OCI-LY7 (cell line): ENCODE data around the gene STAT5A. TPM values are rescaled to one million over a fixed set of nuclear protein-coding genes. Genes with fewer than 3 reads are reported as not detected.
"Not testable (repeated sequence)": the region's sequence is repeated elsewhere in the genome, so short reads cannot be mapped to it uniquely, and the experiment has no call there.

Source experiments
- BruUV-seq: library from RNA; stranded (reverse); fragments of 400-500 nt; replicated peaks from 2 replicates; lab custom pipeline; 2021; lab: Mats Ljungman, UMichigan
- CTCF ChIA-PET: fragments of 300-600 bp; sonication (Branson Sonifier 250); formaldehyde crosslinking; loops from one replicate; lab custom pipeline; 2022; ENCODE audit warnings: antibody characterized with exemption; ENCODE audit not compliant: unreplicated experiment; lab: Charles Lee
- POLR2A ChIA-PET: fragments of 300-600 bp; sonication (Branson Sonifier 250); formaldehyde crosslinking; loops from one replicate; lab custom pipeline; 2022; ENCODE audit warnings: antibody characterized with exemption; lab: Charles Lee
- DNase-seq: peaks from one replicate; pipeline ENCODE4 v3.0.0-alpha.2; 2015; ENCODE audit warnings: low spot score
- H2AFZ ChIP-seq: fragments of 200-600 bp; sonication (generic), shearing (Covaris generic); 2 replicates; pipeline ENCODE4 v1.6.1; 2014; ENCODE audit warnings: mild to moderate bottlenecking, antibody characterized with exemption, low read length, moderate library complexity
- H3K27ac ChIP-seq: fragments of 200-600 bp; sonication (generic); 2 replicates; pipeline ENCODE4 v1.5.1; 2014; ENCODE audit warnings: mixed run types, low read depth, mild to moderate bottlenecking, moderate library complexity, low read length, inconsistent platforms; ENCODE audit not compliant: poor library complexity, severe bottlenecking
- H3K36me3 ChIP-seq: fragments of 200-600 bp; sonication (generic); 2 replicates; pipeline ENCODE4 v1.6.1; 2014; ENCODE audit warnings: mild to moderate bottlenecking, antibody characterized with exemption, low read length, moderate library complexity, mixed read lengths; ENCODE audit not compliant: insufficient read depth
- H3K4me1 ChIP-seq: fragments of 200-600 bp; sonication (generic); 2 replicates; pipeline ENCODE4 v1.5.1; 2014; ENCODE audit warnings: mild to moderate bottlenecking, low read length; ENCODE audit not compliant: insufficient read depth, poor library complexity, severe bottlenecking
- H3K4me2 ChIP-seq: fragments of 200-600 bp; sonication (generic); 2 replicates; pipeline ENCODE4 v1.6.1; 2014; ENCODE audit warnings: mild to moderate bottlenecking, low read length
- H3K4me3 ChIP-seq: fragments of 200-600 bp; sonication (generic); 2 replicates; pipeline ENCODE4 v1.5.1; 2014; ENCODE audit warnings: mild to moderate bottlenecking, low read depth, low read length; ENCODE audit not compliant: poor library complexity, severe bottlenecking
- H3K79me2 ChIP-seq: fragments of 200-600 bp; sonication (generic); 2 replicates; pipeline ENCODE4 v1.6.1; 2016; ENCODE audit warnings: low read depth, mild to moderate bottlenecking, low read length, moderate library complexity, mixed read lengths; ENCODE audit not compliant: insufficient read depth
- H3K9me2 ChIP-seq: fragments of 200-600 bp; sonication (generic); 2 replicates; pipeline ENCODE4 v1.6.1; 2016; ENCODE audit warnings: mild to moderate bottlenecking, low read length, mixed read lengths; ENCODE audit not compliant: insufficient read depth
- H3K9me3 ChIP-seq: fragments of 200-600 bp; sonication (generic); 2 replicates; pipeline ENCODE4 v1.6.1; 2014; ENCODE audit warnings: mild to moderate bottlenecking, mixed run types, low read length, mixed read lengths
- H4K20me1 ChIP-seq: fragments of 200-600 bp; sonication (generic); 2 replicates; pipeline ENCODE4 v1.6.1; 2014; ENCODE audit warnings: mild to moderate bottlenecking, antibody characterized with exemption, low read length, moderate library complexity, mixed read lengths; ENCODE audit not compliant: insufficient read depth
- EZH2phosphoT487 ChIP-seq: fragments of 200-600 bp; sonication (generic); IDR thresholded peaks from 2 replicates; pipeline ENCODE4 v1.6.1; 2018; ENCODE audit warnings: low read depth, borderline replicate concordance, mild to moderate bottlenecking, mixed run types, antibody characterized with exemption, low read length, moderate library complexity, mixed read lengths
- intact Hi-C: fragments of 100-400 bp; cut with micrococcal nuclease; formaldehyde crosslinking; loops from one replicate; pipeline ENCODE4 v1.10.0; 2022; ENCODE audit not compliant: unreplicated experiment
- total RNA-seq, 2 experiments: library from RNA; depleted of rRNA in 1 of 2; stranded (reverse); fragments of >200 nt in 1 of 2; shearing (Covaris generic) in 1 of 2; gene quantifications; 2 replicates each; pipeline ENCODE4 v1.2.3, GENCODE V29; 2014 to 2022
- TF ChIP-seq, protein P1 (sequence below): fragments of 200-600 bp; sonication (generic); conservative IDR thresholded peaks from 2 replicates; pipeline ENCODE4 v1.5.1; 2014; ENCODE audit warnings: mild to moderate bottlenecking, antibody characterized with exemption, low read length, moderate library complexity, mixed read lengths

Gene STAT5A
- total RNA-seq, 2 experiments from 2014 or later: 1.9 to 7.9 TPM

- H2AFZ ChIP-seq: no peak overlapping the region
- H3K4me2 ChIP-seq: no peak overlapping the region
- no peaks in the 10 kb centered on the region for H3K9me2 ChIP-seq
- no peaks in the 10 kb centered on the region for H3K36me3 ChIP-seq
- H3K4me1 ChIP-seq: no peaks in the 10 kb centered on the region
- H3K27ac ChIP-seq: no peak overlapping the region
- H3K4me3 ChIP-seq: no peak overlapping the region
- no peak for DNase-seq
- ChIA-PET POLR2A (no interaction called here), CTCF (no interaction called here)
- no TSS peak for BruUV-seq
- H3K79me2 ChIP-seq: no peaks in the 10 kb centered on the region
- H3K9me3 ChIP-seq: no peaks in the 10 kb centered on the region
- H4K20me1 ChIP-seq: no peaks in the 10 kb centered on the region
- no peak for TF ChIP-seq EZH2phosphoT487
- TF ChIP-seq, protein P1, sequence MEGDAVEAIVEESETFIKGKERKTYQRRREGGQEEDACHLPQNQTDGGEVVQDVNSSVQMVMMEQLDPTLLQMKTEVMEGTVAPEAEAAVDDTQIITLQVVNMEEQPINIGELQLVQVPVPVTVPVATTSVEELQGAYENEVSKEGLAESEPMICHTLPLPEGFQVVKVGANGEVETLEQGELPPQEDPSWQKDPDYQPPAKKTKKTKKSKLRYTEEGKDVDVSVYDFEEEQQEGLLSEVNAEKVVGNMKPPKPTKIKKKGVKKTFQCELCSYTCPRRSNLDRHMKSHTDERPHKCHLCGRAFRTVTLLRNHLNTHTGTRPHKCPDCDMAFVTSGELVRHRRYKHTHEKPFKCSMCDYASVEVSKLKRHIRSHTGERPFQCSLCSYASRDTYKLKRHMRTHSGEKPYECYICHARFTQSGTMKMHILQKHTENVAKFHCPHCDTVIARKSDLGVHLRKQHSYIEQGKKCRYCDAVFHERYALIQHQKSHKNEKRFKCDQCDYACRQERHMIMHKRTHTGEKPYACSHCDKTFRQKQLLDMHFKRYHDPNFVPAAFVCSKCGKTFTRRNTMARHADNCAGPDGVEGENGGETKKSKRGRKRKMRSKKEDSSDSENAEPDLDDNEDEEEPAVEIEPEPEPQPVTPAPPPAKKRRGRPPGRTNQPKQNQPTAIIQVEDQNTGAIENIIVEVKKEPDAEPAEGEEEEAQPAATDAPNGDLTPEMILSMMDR: no peak
- intact Hi-C loops: no loop called here
These were observed 46.4 kb upstream of the STAT5A start for GRCh38 chr17:42241871-42242270.

GRCh38 chr17:42243493-42243982 lies 44.8 kb upstream of the STAT5A start:
- Histone ChIP-seq H3K4me2 (no peak overlapping the region), H4K20me1 (no peaks in the 10 kb centered on the region), H3K4me1 (peaks cover 6% of the 10 kb centered on the region), H3K9me2 (no peaks in the 10 kb centered on the region), H2AFZ (no peak overlapping the region), H3K36me3 (0 out of 2 replicates have a peak, but pooled peaks cover 3% of the 10 kb centered on the region), H3K9me3 (no peaks in the 10 kb centered on the region; the same call in 1 of the 2 replicates), H3K4me3 (no peak overlapping the region), H3K27ac (no peak overlapping the region), H3K79me2 (peaks cover 10% of the 10 kb centered on the region; the same call in 1 of the 2 replicates)
- intact Hi-C loops: no loop called here
- DNase-seq: no peak
- BruUV-seq: no TSS peak
- TF ChIP-seq, protein P1: no peak
- no peak for TF ChIP-seq EZH2phosphoT487
- ChIA-PET CTCF (no interaction called here), POLR2A (no interaction called here)

- H2AFZ ChIP-seq, H3K4me3 ChIP-seq, H3K9me3 ChIP-seq, H3K36me3 ChIP-seq, H3K27ac ChIP-seq, H3K4me2 ChIP-seq, DNase-seq, H3K9me2 ChIP-seq, CTCF ChIA-PET, BruUV-seq, intact Hi-C loops, H4K20me1 ChIP-seq: not testable (repeated sequence)
- Histone ChIP-seq H3K4me1 (peaks cover 11% of the 10 kb centered on the region), H3K79me2 (peaks cover 11% of the 10 kb centered on the region; the same call in 1 of the 2 replicates)
- POLR2A ChIA-PET: interaction anchor here (0.8 kb wide), 1 partner anchor 46 kb away, joined by 5 read pairs; no protein-coding TSS in a partner anchor
These were observed 44.2 kb upstream of the STAT5A start for GRCh38 chr17:42244116-42244515.

GRCh38 chr17:42245183-42245582 lies 43.1 kb upstream of the STAT5A start:
- H2AFZ ChIP-seq, H3K4me2 ChIP-seq, H4K20me1 ChIP-seq, H3K36me3 ChIP-seq, H3K9me3 ChIP-seq, CTCF ChIA-PET, H3K27ac ChIP-seq, H3K4me3 ChIP-seq, DNase-seq, H3K9me2 ChIP-seq, intact Hi-C loops, BruUV-seq: not testable (repeated sequence)
- Histone ChIP-seq H3K79me2 (peaks cover 16% of the 10 kb centered on the region; the same call in 1 of the 2 replicates), H3K4me1 (peaks cover 15% of the 10 kb centered on the region)
- POLR2A ChIA-PET: interaction anchor here (0.6 to 0.7 kb wide), 2 partner anchors 13 to 333 kb away, joined by 3 read pairs; no protein-coding TSS in a partner anchor
